GM21786 (cell line): ENCODE data around the gene DNAJC7.
"Not testable (repeated sequence)": the region's sequence is repeated elsewhere in the genome, so short reads cannot be mapped to it uniquely, and the experiment has no call there.

Experiments used
- ATAC-seq: cut with Tn5 transposase; IDR thresholded peaks from one replicate; pipeline ENCODE4 v1.9.1; 2021; ENCODE audit not compliant: unreplicated experiment

DNAJC7 gene

GRCh38 chr17:42041619-42042018 is 24.4 kb upstream of the DNAJC7 start:
- ATAC-seq: no peak

- no peak for ATAC-seq
These were observed 23.6 kb upstream of the DNAJC7 start for GRCh38 chr17:42040818-42041217.

- ATAC-seq: no peak
These were observed 22.8 kb upstream of the DNAJC7 start for GRCh38 chr17:42039794-42040763.

- ATAC-seq: no peak
These were observed 21.2 kb upstream of the DNAJC7 start for GRCh38 chr17:42038221-42038973.

- ATAC-seq: no peak
These were observed 16.8 kb upstream of the DNAJC7 start for GRCh38 chr17:42034059-42034458.

GRCh38 chr17:42031584-42031983 is 14.3 kb upstream of the DNAJC7 start:
- ATAC-seq: no peak

GRCh38 chr17:42028791-42029127 is 11.5 kb upstream of the DNAJC7 start:
- no peak for ATAC-seq

- no peak for ATAC-seq
These were observed 10.9 kb upstream of the DNAJC7 start for GRCh38 chr17:42027961-42028790.

- ATAC-seq: no peak
These were observed 10.3 kb upstream of the DNAJC7 start for GRCh38 chr17:42027590-42027889.

- no peak for ATAC-seq
These were observed 9.8 kb upstream of the DNAJC7 start for GRCh38 chr17:42026857-42027589.

- ATAC-seq: no peak
These were observed 8.7 kb upstream of the DNAJC7 start for GRCh38 chr17:42025936-42026335.

GRCh38 chr17:42025191-42025579 is 7.9 kb upstream of the DNAJC7 start:
- ATAC-seq: no peak

- ATAC-seq: no peak
These were observed 6.5 kb upstream of the DNAJC7 start for GRCh38 chr17:42023524-42024349.

- not testable (repeated sequence) for ATAC-seq
These were observed 3.6 kb upstream of the DNAJC7 start for GRCh38 chr17:42020845-42021244.

- peak; percentile 51 for ATAC-seq
These were observed 2.5 kb upstream of the DNAJC7 start, which contains the start of gene NKIRAS2 for GRCh38 chr17:42019509-42020404. Gene NKIRAS2, plus strand, starts transcription at chr17:42020090. Its CDS starts 1,488 bp downstream, at chr17:42021578.

- no peak for ATAC-seq
These were observed 1.7 kb upstream of the DNAJC7 start for GRCh38 chr17:42018988-42019387.

- ATAC-seq: no peak
These were observed 1.1 kb upstream of the DNAJC7 start for GRCh38 chr17:42018339-42018738.

- ATAC-seq: no peak
These were observed 594 bp upstream of the DNAJC7 start for GRCh38 chr17:42017866-42018200.

GRCh38 chr17:42016411-42016831 is 818 bp downstream of the DNAJC7 start:
- ATAC-seq: no peak
